ENCODE measurements around the gene N4BP2L1. TPM values are rescaled to one million over a fixed set of nuclear protein-coding genes. Genes with fewer than 3 reads are reported as not detected.

N4BP2L1 gene
- total RNA-seq, 2 donors from 2014 or later = 4.8 to 10.3 TPM

Other genes starting within 250 kb of the N4BP2L1 start
- not detected for gene ZAR1L, start 112.8 kb downstream of the N4BP2L1 start, total RNA-seq
- gene BRCA2, start 112.6 kb downstream of the N4BP2L1 start, total RNA-seq = 10 to 100 TPM in 1 of 2 donors, 1 to 10 TPM in 1; 4.8 to 12.1 TPM
- 10 to 100 TPM; 59.6 to 82.3 TPM for gene N4BP2L2, start 110.7 kb upstream of the N4BP2L1 start, total RNA-seq
- gene PDS5B, start 158.3 kb upstream of the N4BP2L1 start, total RNA-seq = 10 to 100 TPM; 34.0 to 37.0 TPM

All from colonic mucosa (tissue), 2 donors.